ENCODE data around the gene TBCK.

Gene TBCK

DNA sequence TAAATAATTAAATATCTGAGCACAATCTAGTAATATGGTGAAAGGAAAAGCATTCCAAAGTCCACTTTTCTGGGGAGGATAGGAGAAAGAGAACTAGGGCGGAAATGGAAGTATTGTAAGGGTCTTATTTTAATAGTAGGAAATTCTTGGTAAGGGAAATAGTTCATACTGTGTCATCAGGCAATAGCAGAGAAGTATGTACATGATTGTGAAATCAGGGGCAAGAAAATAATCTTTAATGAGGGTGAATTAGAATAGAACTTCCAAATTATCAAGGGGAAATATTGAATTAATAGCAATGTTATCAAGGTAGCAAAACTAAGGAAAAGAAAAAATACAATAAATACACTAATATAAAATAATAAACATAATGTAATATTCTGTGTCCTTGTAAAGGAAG, 37.8 kb upstream of the TBCK start:
- H3K4me3 ChIP-seq (ENCODE audit: low read length), result no peak overlapping the region
- TF ChIP-seq EZH2 (optimal IDR thresholded peaks at IDR 0.05; ENCODE audit: low read depth, low read length) (no peak), EZH2phosphoT487 (IDR thresholded peaks at IDR 0.05; ENCODE audit: low read length) (no peak)
- TF ChIP-seq, protein P1, sequence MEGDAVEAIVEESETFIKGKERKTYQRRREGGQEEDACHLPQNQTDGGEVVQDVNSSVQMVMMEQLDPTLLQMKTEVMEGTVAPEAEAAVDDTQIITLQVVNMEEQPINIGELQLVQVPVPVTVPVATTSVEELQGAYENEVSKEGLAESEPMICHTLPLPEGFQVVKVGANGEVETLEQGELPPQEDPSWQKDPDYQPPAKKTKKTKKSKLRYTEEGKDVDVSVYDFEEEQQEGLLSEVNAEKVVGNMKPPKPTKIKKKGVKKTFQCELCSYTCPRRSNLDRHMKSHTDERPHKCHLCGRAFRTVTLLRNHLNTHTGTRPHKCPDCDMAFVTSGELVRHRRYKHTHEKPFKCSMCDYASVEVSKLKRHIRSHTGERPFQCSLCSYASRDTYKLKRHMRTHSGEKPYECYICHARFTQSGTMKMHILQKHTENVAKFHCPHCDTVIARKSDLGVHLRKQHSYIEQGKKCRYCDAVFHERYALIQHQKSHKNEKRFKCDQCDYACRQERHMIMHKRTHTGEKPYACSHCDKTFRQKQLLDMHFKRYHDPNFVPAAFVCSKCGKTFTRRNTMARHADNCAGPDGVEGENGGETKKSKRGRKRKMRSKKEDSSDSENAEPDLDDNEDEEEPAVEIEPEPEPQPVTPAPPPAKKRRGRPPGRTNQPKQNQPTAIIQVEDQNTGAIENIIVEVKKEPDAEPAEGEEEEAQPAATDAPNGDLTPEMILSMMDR (IDR thresholded peaks at IDR 0.05; ENCODE audit: low read length), result no peak
- H3F3A ChIP-seq (ENCODE audit: insufficient read depth, low read length), result no peaks in the 10 kb centered on the region
- no peaks in the 10 kb centered on the region for H4K20me1 ChIP-seq (ENCODE audit: insufficient read depth, low read length)
- H3K9me2 ChIP-seq (replicated peaks; ENCODE audit: insufficient read depth, low read length), result no peaks in the 10 kb centered on the region
- no peaks in the 10 kb centered on the region for H3K9me3 ChIP-seq (replicated peaks; ENCODE audit: insufficient read depth, low read length)
- DNase-seq, result no peak
- no peaks in the 10 kb centered on the region for H3K27me3 ChIP-seq (replicated peaks; ENCODE audit: insufficient read depth, low read length)
- H3K4me1 ChIP-seq (ENCODE audit: low read length), result no peaks in the 10 kb centered on the region
- H3K36me3 ChIP-seq (replicated peaks; ENCODE audit: insufficient read depth, low read length), result no peaks in the 10 kb centered on the region
- no peak overlapping the region for H3K9ac ChIP-seq (ENCODE audit: low read length)
- H3K4me2 ChIP-seq (ENCODE audit: low read depth, low read length), result no peak overlapping the region
- H3K27ac ChIP-seq (ENCODE audit: low read length), result no peak overlapping the region
- no peaks in the 10 kb centered on the region for H3K79me2 ChIP-seq (ENCODE audit: low read length)
- H2AFZ ChIP-seq (ENCODE audit: low read length), result no peak overlapping the region

DNA sequence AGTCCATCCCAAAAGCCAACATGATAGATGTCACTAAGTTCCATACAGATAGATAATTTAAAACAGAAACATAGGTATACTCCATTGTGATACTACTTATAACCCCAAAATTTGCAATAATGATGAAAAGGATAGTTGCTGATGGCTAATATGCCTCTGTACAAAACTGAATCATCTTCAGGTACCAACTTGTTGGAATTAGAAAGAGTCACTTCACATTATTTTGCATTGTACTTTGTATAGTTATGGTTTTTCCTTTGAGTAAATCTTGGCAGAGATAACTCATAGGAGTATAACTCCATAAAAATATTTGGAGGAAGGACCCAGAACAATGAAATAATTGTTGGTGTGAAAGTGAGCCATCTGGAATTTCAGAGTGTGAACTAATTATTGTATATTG, 35.0 kb upstream of the TBCK start:
- Histone ChIP-seq H3K9me2 (replicated peaks; ENCODE audit: insufficient read depth, low read length) (no peaks in the 10 kb centered on the region), H4K20me1 (ENCODE audit: insufficient read depth, low read length) (no peaks in the 10 kb centered on the region), H3K4me3 (ENCODE audit: low read length) (no peak overlapping the region), H3K27ac (ENCODE audit: low read length) (no peak overlapping the region), H3K9ac (ENCODE audit: low read length) (no peak overlapping the region), H3K4me2 (ENCODE audit: low read depth, low read length) (no peak overlapping the region), H3K9me3 (replicated peaks; ENCODE audit: insufficient read depth, low read length) (no peaks in the 10 kb centered on the region), H3K79me2 (ENCODE audit: low read length) (no peaks in the 10 kb centered on the region), H3K27me3 (replicated peaks; ENCODE audit: insufficient read depth, low read length) (no peaks in the 10 kb centered on the region), H3K36me3 (replicated peaks; ENCODE audit: insufficient read depth, low read length) (no peaks in the 10 kb centered on the region; the same call in 1 of the 2 replicates), H3F3A (ENCODE audit: insufficient read depth, low read length) (no peaks in the 10 kb centered on the region), H2AFZ (ENCODE audit: low read length) (no peak overlapping the region), H3K4me1 (ENCODE audit: low read length) (no peaks in the 10 kb centered on the region)
- no peak for TF ChIP-seq EZH2 (optimal IDR thresholded peaks at IDR 0.05; ENCODE audit: low read depth, low read length)
- TF ChIP-seq, protein P1 (IDR thresholded peaks at IDR 0.05; ENCODE audit: low read length), result no peak
- no peak for TF ChIP-seq EZH2phosphoT487 (IDR thresholded peaks at IDR 0.05; ENCODE audit: low read length)
- DNase-seq, result no peak

DNA sequence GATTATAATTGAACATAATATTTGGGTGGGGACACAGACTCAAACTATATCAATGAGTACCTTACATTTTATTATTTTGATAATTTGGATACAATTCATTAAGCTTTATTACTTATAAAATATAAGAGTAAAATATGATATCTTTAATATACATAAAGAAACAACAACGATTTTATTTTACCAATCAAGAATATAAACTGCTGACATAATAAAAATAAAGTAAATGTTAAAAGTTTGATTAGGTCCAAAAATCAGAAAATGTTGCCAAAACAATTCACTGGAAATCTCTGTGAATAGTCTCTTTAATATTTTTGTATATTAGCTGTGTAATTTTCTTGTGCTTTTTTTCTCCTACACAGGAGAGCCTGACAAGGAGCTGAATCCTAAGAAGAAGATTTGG, 31.2 kb upstream of the TBCK start:
- H3K36me3 ChIP-seq (replicated peaks; ENCODE audit: insufficient read depth, low read length), result no peaks in the 10 kb centered on the region; the same call in 1 of the 2 replicates
- H3K4me2 ChIP-seq (ENCODE audit: low read depth, low read length), result no peak overlapping the region
- no peak for TF ChIP-seq EZH2phosphoT487 (IDR thresholded peaks at IDR 0.05; ENCODE audit: low read length)

DNA sequence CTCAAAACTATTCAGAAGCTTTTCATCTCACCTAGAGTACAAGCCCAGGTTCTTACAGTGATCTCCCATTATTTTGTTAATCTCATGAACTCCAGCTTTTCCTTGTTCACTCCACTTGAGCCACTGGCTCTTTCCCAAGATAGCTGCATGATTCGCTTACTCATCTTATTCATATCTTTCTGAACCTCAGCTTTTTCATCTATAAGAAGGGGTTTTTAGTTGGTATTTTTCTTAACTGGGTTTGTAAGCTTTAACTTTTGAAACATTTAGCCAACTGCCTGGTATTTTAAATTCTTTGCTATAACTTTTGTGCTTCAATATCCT, 28.6 kb upstream of the TBCK start:
- 0 out of 2 replicates have a peak, but pooled peaks cover 5% of the 10 kb centered on the region for H4K20me1 ChIP-seq (ENCODE audit: insufficient read depth, low read length)
- no peaks in the 10 kb centered on the region for H3F3A ChIP-seq (ENCODE audit: insufficient read depth, low read length)
- TF ChIP-seq, protein P1 (IDR thresholded peaks at IDR 0.05; ENCODE audit: low read length), result no peak
- TF ChIP-seq EZH2 (optimal IDR thresholded peaks at IDR 0.05; ENCODE audit: low read depth, low read length) (no peak), EZH2phosphoT487 (IDR thresholded peaks at IDR 0.05; ENCODE audit: low read length) (no peak)
- H3K4me1 ChIP-seq (ENCODE audit: low read length), result no peaks in the 10 kb centered on the region
- H3K4me3 ChIP-seq (ENCODE audit: low read length), result no peak overlapping the region
- no peak overlapping the region for H3K4me2 ChIP-seq (ENCODE audit: low read depth, low read length)
- no peaks in the 10 kb centered on the region for H3K27me3 ChIP-seq (replicated peaks; ENCODE audit: insufficient read depth, low read length)
- peaks cover 48% of the 10 kb centered on the region for H3K79me2 ChIP-seq (ENCODE audit: low read length)
- DNase-seq, result no peak
- no peaks in the 10 kb centered on the region for H3K9me2 ChIP-seq (replicated peaks; ENCODE audit: insufficient read depth, low read length)
- no peak overlapping the region for H2AFZ ChIP-seq (ENCODE audit: low read length)
- no peak overlapping the region for H3K9ac ChIP-seq (ENCODE audit: low read length)
- no peaks in the 10 kb centered on the region; the same call in 1 of the 2 replicates for H3K36me3 ChIP-seq (replicated peaks; ENCODE audit: insufficient read depth, low read length)
- H3K27ac ChIP-seq (ENCODE audit: low read length), result no peak overlapping the region
- no peaks in the 10 kb centered on the region for H3K9me3 ChIP-seq (replicated peaks; ENCODE audit: insufficient read depth, low read length)

More for the DNA sequence above, 31.2 kb upstream of the TBCK start:
- 0 out of 2 replicates have a peak, but pooled peaks cover 4% of the 10 kb centered on the region for H4K20me1 ChIP-seq (ENCODE audit: insufficient read depth, low read length)
- no peaks in the 10 kb centered on the region for H3K9me2 ChIP-seq (replicated peaks; ENCODE audit: insufficient read depth, low read length)
- H3K79me2 ChIP-seq (ENCODE audit: low read length), result peaks cover 24% of the 10 kb centered on the region
- no peaks in the 10 kb centered on the region for H3K9me3 ChIP-seq (replicated peaks; ENCODE audit: insufficient read depth, low read length)
- H3K27me3 ChIP-seq (replicated peaks; ENCODE audit: insufficient read depth, low read length), result no peaks in the 10 kb centered on the region
- no peak for DNase-seq
- no peak overlapping the region for H2AFZ ChIP-seq (ENCODE audit: low read length)
- no peak overlapping the region for H3K4me3 ChIP-seq (ENCODE audit: low read length)
- no peaks in the 10 kb centered on the region for H3F3A ChIP-seq (ENCODE audit: insufficient read depth, low read length)
- no peak overlapping the region for H3K27ac ChIP-seq (ENCODE audit: low read length)
- H3K4me1 ChIP-seq (ENCODE audit: low read length), result no peaks in the 10 kb centered on the region
- no peak overlapping the region for H3K9ac ChIP-seq (ENCODE audit: low read length)

Measured in MM.1S (cell line).